GM19397 (cell line): ENCODE data around the gene GOSR2.
"Not testable (repeated sequence)": the region's sequence is repeated elsewhere in the genome, so short reads cannot be mapped to it uniquely, and the experiment has no call there.

Experiments used
- ATAC-seq: cut with Tn5 transposase; IDR thresholded peaks from one replicate; pipeline ENCODE4 v1.9.1; 2021; ENCODE audit warnings: mild to moderate bottlenecking, moderate library complexity; ENCODE audit not compliant: unreplicated experiment

GOSR2 gene

GRCh38 chr17:46892192-46892703, 30.7 kb upstream of the GOSR2 start:
- no peak for ATAC-seq

GRCh38 chr17:46894024-46894423, 28.9 kb upstream of the GOSR2 start:
- no peak for ATAC-seq

GRCh38 chr17:46894476-46895151, 28.3 kb upstream of the GOSR2 start:
- ATAC-seq = no peak

GRCh38 chr17:46895171-46895570, 27.8 kb upstream of the GOSR2 start:
- no peak for ATAC-seq

- no peak for ATAC-seq
These were observed 26.0 kb upstream of the GOSR2 start for GRCh38 chr17:46896991-46897390.

- ATAC-seq = no peak
These were observed 24.6 kb upstream of the GOSR2 start for GRCh38 chr17:46898364-46898763.

- no peak for ATAC-seq
These were observed 24.1 kb upstream of the GOSR2 start for GRCh38 chr17:46898860-46899259.

- ATAC-seq = no peak
These were observed 21.7 kb upstream of the GOSR2 start for GRCh38 chr17:46901291-46901690.

GRCh38 chr17:46903762-46904672, 18.9 kb upstream of the GOSR2 start:
- no peak for ATAC-seq

GRCh38 chr17:46908068-46908737, 14.8 kb upstream of the GOSR2 start:
- no peak for ATAC-seq

GRCh38 chr17:46910179-46910927, 12.6 kb upstream of the GOSR2 start:
- no peak for ATAC-seq

- no peak for ATAC-seq
These were observed 11.6 kb upstream of the GOSR2 start for GRCh38 chr17:46911311-46911710.

GRCh38 chr17:46915596-46915995, 7.4 kb upstream of the GOSR2 start:
- ATAC-seq = no peak

GRCh38 chr17:46916211-46916610, 6.7 kb upstream of the GOSR2 start:
- no peak for ATAC-seq

- ATAC-seq = no peak
These were observed 6.3 kb upstream of the GOSR2 start for GRCh38 chr17:46916623-46917022.

- no peak for ATAC-seq
These were observed 5.9 kb upstream of the GOSR2 start for GRCh38 chr17:46917041-46917440.

GRCh38 chr17:46917516-46917915, 5.4 kb upstream of the GOSR2 start:
- ATAC-seq = no peak

- ATAC-seq = not testable (repeated sequence)
These were observed 998 bp upstream of the GOSR2 start for GRCh38 chr17:46921962-46922361.

- no peak for ATAC-seq
These were observed 515 bp upstream of the GOSR2 start for GRCh38 chr17:46922487-46922803.

GRCh38 chr17:46925185-46925868, 2.4 kb downstream of the GOSR2 start:
- ATAC-seq = no peak
